GM08714 (cell line): ENCODE results near the gene THAP6.
"Not testable (repeated sequence)": the region's sequence is repeated elsewhere in the genome, so short reads cannot be mapped to it uniquely, and the experiment has no call there.

Experiments
- H3K4me3 ChIP-seq: fragments of 200-500 bp; sonication (Bioruptor generic); 2 replicates; pipeline ENCODE4 v1.5.1; 2014; ENCODE audit warnings: mild to moderate bottlenecking, low read length, inconsistent platforms
- ZNF274 ChIP-seq: IDR thresholded peaks from 2 replicates; pipeline ENCODE4 v1.6.1; 2012; ENCODE audit warnings: mild to moderate bottlenecking, low read depth, low read length

THAP6 gene

GRCh38 chr4:75514131-75514948 is at the start of gene THAP6, which contains the start of gene RCHY1:
Gene THAP6, plus strand, starts transcription at chr4:75514473. Its CDS starts 980 bp downstream, at chr4:75515453.
Gene RCHY1, minus strand, starts transcription at chr4:75514403. Its CDS starts 117 bp downstream, at chr4:75514286.
- peak within 1 kb of the TSS; percentile 97 for H3K4me3 ChIP-seq
- TF ChIP-seq ZNF274 = no peak

- no peak for TF ChIP-seq ZNF274
- H3K4me3 ChIP-seq = no peak overlapping the region
Measured at GRCh38 chr4:75469896-75470295, 44.4 kb upstream of the THAP6 start.

GRCh38 chr4:75470738-75471137 is 43.5 kb upstream of the THAP6 start:
- TF ChIP-seq ZNF274 = no peak
- H3K4me3 ChIP-seq = no peak overlapping the region

GRCh38 chr4:75477201-75477600 is 37.1 kb upstream of the THAP6 start:
- TF ChIP-seq ZNF274 = no peak
- H3K4me3 ChIP-seq = no peak overlapping the region

- H3K4me3 ChIP-seq = no peak overlapping the region
- no peak for TF ChIP-seq ZNF274
Measured at GRCh38 chr4:75484190-75484589, 30.1 kb upstream of the THAP6 start.

- no peak overlapping the region for H3K4me3 ChIP-seq
- no peak for TF ChIP-seq ZNF274
Measured at GRCh38 chr4:75490155-75490554, 24.1 kb upstream of the THAP6 start.

GRCh38 chr4:75494563-75494962 is 19.7 kb upstream of the THAP6 start:
- H3K4me3 ChIP-seq = no peak overlapping the region
- no peak for TF ChIP-seq ZNF274

GRCh38 chr4:75495476-75495875 is 18.8 kb upstream of the THAP6 start:
- no peak overlapping the region for H3K4me3 ChIP-seq
- TF ChIP-seq ZNF274 = no peak

- no peak overlapping the region for H3K4me3 ChIP-seq
- no peak for TF ChIP-seq ZNF274
Measured at GRCh38 chr4:75496406-75496805, 17.9 kb upstream of the THAP6 start.

- no peak for TF ChIP-seq ZNF274
- H3K4me3 ChIP-seq = no peak overlapping the region
Measured at GRCh38 chr4:75497133-75497532, 17.1 kb upstream of the THAP6 start.

- no peak overlapping the region for H3K4me3 ChIP-seq
- no peak for TF ChIP-seq ZNF274
Measured at GRCh38 chr4:75498041-75498440, 16.2 kb upstream of the THAP6 start.

- H3K4me3 ChIP-seq = no peak overlapping the region
- TF ChIP-seq ZNF274 = no peak
Measured at GRCh38 chr4:75499900-75500299, 14.4 kb upstream of the THAP6 start.

GRCh38 chr4:75502671-75503070 is 11.6 kb upstream of the THAP6 start:
- no peak overlapping the region for H3K4me3 ChIP-seq
- TF ChIP-seq ZNF274 = no peak

- no peak overlapping the region for H3K4me3 ChIP-seq
- no peak for TF ChIP-seq ZNF274
Measured at GRCh38 chr4:75505630-75506029, 8.6 kb upstream of the THAP6 start.

- H3K4me3 ChIP-seq = not testable (repeated sequence)
Measured at GRCh38 chr4:75509592-75509991, 4.7 kb upstream of the THAP6 start.

GRCh38 chr4:75511841-75512240 is 2.4 kb upstream of the THAP6 start:
- TF ChIP-seq ZNF274 = no peak
- peak overlapping the region; percentile 67 for H3K4me3 ChIP-seq
